HK-2 (cell line): ENCODE results near the gene MRPL55.
A peak's percentile ranks its signal among the peaks of the same experiment; 100 is the strongest.

Experiments used
- DNase-seq: peaks from one replicate; pipeline ENCODE4 v3.0.0-alpha.2; 2018; ENCODE audit not compliant: unreplicated experiment

The MRPL55 gene

DNA sequence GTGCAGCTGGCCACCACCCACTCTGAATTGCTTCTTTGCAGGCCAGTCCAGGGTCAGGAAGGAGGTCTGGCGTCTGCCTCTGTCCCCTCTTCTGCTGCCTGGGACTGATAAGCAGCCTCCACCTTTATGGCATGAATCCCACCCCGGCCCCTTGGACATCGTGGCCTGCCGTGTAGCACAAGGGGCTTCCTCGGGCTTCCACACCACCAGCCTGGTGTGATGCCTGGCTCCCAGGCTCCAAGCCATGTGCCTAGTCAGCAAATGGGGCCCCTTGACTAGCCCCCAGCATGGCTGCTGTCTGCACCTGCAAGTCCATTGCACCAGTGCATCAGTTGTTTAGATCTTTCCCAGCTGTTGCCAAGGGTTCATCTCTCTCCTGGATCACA is 36.4 kb downstream of the MRPL55 start:
- DNase-seq = no peak

DNA sequence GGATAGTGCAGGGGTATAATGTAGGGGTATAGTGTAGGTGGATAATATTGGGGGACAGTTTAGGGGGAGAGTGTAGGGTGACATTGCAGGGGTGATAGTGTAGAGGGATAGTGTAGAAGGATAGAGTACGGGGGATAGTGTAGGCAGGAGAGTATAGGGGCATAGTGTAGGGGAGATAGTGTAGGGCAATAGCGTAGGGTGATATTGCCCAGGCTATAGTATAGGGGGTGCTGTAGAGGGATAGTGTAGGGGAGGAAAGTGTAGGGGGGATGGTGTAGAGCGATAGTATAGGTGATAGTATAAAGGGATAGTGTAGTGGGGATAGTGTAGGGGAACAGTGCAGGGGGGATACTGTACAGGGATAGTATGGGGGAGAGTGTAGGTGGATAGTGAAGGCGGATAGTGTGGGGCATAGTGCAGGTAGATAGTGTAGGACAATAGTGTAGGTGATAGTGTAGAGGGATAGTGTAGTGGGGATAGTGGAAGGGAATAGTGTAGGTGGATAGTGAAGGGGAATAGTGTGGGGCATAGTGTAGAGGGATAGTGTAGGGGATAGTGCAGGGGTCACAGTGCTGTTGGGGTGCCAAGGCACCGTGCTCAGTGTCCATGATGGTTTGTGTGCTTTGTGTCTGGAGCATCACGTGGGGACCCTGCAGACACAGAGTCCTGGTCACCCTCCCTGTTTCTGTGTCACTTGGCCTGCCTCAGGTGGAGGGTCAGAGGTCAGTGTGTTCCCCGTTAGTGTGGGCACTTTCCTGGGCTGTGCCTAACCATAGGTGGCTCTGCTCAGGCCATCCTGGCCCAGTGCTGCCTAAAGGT is 37.1 kb downstream of the MRPL55 start:
- no peak for DNase-seq

DNA sequence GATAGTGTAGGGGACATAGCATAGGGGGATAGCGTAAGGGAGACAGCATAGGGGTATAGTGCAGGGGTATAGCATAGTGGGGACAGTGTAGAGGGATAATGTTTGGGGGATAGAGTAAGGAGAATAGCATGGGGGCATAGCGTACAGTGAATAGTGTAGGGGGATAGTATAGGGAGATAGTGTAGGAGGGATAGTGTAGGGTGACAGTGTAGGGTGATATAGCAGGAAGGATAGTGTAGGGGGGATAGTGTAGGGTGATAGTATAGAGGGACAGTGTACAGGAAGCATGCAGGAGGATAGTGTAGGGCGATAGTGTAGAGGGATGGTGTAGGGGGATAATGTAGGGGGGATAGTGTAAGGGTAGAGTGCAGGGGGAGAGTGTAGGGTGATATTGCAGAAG is 38.2 kb downstream of the MRPL55 start:
- DNase-seq = no peak

DNA sequence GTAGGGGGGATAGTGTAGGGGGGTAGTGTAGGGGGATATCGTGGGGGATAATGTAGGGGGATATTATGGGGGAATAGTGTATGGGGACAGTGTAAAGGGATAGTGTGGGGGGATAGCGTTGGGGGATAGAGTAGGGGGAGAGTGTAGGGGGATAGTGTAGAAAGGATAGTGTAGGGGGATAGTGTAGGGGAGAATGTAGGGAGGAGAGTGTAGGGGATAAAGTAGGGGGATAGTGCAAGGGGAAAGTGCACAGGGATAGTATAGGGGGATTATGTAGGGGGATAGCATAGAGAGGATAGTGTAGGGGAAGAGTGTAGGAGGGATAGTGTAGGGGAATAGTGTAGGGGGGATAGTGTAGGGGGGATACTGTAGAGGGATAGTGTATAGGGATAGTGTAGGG is 38.9 kb downstream of the MRPL55 start:
- no peak for DNase-seq

DNA sequence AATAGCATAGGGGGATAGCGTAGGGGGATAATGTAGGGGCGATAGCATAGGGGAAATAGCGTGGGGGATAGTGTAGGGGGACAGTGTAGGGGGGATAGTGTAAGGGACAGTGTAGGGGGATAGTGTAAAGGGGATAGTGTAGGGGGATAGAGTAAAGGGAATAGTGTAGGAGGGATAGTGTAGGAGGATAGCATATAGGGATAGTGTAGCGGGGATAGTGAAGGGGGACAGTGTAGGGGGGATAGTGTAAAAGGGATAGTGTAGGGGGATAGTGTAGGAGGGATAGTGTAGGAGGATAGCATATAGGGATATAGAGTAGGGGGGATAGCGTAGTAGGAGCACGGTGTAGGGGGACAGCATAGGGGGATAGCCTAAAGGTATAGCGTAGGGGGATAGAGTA is 40.7 kb downstream of the MRPL55 start:
- no peak for DNase-seq

DNA sequence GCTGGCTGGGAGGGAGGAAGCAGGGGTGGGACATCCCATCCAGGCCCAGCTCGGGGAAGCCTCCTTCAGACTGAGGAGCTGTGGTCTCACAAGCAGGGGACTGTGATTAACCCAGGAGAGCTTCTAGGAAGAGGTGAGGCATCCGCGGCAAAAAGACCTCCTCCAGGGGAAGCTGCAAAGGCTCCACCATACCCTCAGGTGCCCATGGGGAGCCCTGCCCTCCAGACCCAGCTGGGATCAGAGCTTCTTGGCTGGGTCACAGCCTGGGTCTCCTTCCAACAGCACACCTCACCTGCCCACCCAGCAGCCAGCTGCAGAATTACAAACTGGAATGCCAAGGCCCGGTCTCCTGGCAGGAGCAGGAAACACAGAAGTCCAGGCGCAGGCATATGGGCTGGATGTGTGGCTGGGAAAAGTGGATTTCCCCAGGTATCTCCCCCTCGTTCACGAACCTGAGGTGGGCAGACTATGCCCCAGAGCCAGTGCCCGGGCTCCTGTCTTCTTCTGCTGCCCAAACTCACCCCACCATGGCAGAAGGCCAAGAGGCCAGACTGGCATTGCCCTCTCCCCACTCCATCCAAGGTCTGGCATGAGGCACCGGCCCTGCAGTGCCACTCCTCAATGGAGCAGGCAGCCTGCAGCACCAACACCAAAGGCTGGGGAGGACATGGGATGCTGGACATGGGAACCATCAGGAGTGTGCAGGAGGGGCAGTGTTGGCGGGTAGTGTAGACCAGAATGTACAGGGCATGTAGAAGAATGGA is 42.0 kb downstream of the MRPL55 start:
- no peak for DNase-seq

DNA sequence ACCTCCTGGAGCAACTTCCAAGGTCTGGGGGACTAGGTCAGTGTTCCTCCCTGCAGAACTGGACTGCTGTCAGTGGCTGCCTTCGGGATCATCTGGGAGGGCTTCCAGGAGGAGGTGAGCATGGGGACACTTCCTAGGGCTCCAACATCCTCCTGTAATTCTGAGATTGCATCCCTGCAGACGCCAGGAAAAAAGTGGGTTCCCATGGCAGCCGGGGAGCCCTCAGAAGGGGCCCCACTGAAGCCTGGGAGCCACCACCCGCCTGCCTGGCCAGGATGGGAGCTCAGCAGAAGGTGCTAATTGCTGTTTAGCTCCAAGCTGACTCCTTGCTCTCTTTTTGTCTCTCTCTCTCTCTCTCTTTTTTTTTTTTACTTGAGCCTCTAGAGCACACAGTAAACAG is 42.7 kb downstream of the MRPL55 start:
- no peak for DNase-seq

DNA sequence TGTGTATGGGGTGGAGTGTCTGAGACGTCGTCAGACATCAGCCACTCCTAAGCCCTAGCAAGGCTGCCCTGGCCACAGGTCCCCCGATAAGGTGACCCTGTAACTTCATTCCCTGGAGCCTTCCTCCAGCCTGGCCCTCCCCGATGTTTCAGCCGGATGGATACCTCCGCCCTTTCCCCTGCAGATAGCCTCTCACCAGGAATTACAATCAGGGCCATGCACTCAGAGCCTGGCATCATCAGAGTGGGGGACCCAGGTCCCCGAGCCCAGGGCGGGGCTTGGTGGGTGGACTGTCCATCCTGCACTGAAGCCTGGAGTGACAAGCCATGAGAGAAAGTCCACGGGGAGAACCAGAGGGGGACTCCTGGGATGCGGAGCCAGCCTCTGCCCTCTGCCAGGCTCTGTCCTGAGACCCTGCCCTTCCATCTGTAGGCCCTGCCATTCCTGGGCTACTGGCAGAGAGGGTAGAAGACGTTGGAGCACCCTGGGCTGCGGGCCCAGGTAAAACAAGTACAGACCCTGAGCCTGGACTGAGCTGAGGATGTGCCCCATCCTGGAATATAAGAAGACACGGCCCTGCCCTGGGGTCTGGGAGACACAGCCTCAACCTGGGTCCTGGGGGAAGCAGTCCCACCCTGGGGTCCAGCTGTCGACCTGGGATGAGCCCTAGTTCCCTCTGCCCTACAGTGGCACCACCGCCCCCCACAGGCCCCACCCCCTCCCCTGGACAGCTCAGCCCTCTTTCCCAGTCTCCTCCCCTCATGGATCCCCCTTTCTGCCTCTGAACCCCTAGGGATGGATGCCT is 43.4 kb downstream of the MRPL55 start:
- no peak for DNase-seq

DNA sequence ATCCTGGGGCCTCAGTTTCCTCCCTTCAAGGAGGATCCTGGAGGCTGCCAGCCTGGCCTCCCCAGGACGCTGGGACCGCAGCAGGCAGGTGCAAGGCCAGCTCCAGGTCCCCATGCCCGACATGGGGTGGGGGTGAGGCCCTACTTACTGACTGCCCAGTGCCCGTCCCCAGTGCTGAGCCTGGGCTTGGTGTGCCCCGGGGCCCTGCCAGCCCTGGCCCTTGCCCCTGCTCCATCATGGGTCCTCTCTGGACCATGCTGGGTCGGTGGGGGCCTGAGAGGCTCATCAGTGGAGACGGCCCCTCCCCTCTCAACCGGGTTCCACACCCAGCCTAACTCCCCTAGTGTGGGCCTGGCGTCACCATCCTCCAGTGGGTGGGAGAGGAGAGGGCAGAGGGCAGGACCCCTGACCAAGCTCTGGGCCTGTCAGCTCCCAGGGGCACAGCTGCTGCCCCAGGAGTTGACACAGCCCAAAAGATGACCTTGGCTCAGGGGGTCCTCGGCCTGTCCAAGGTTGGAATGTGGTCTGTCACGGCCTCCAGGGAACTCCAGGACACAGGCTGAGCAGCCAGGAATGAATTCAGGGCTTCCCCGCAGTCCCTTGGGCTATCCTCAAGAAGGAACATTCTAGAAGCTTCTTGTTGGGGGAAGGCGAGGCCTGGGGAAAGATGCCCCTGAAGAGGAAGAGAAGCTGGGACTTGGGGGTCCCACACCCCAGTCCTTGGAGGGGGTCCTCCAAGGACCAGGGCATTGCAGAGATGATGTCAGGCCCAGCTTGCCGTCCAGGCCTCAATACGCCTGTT is 44.2 kb downstream of the MRPL55 start:
- no peak for DNase-seq

DNA sequence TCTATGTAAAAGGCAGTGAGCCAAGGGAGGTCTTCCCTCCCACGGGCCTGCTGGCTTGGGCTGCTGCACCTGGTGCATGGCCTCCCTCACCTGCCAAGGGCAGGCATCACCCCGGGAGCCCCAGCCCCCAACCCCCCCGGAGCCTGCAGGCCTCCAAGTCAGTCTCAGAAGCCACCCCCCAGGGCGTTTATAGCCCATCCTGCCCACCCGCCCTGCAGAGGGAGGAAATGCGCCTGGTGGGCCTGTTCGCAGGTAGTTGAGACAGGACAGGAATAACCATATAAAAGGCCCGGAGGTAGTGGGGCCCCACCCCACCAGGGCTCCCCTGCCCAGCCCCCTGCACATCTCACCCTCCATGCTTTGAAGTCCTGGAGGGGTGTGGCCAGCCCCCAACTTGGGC is 44.8 kb downstream of the MRPL55 start:
- DNase-seq = no peak

DNA sequence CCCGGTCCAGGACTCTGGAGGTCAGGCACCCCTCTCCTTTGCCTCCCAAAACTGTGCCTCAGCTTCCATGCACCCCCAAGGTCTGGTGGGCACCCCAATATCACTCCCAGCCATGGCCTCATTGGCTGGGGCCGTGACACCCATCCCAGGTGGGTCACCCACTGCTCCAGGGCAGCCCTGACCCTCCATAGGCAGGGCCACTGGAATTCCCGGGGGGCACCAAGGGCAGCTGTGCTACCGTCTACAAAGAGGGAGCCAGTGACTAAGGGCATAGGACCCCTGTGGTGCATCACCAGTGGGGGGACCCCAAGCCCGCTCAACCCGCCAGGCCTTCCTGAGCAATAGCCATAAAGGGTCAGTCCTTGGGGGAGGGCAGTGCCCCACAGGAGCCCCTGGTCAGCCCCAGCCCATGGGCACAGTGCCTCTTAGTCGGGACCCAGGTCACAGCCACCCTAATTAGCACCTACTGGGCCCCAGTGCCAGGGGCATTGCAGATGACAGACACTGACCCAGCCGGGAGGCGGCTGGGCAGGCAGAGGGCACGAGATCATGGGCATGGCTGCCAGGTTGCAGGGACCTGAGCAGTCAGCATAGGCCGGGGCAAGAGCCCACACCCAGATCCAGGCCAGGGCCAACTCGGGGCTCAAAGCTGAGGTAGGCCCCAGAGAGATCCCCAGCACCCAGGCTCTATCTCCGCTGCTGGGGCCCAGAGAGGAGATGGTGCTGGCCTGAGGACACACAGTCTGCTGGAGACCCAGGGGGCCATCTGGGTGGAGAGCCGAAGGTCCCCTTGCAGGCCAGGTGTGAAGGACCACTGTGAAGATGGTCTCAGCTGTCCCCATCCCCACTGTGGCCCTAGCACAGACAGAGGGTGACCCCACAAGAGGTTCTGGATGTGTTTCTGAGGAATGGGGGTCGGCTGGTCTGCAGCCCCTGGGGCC is 45.6 kb downstream of the MRPL55 start:
- no peak for DNase-seq

DNA sequence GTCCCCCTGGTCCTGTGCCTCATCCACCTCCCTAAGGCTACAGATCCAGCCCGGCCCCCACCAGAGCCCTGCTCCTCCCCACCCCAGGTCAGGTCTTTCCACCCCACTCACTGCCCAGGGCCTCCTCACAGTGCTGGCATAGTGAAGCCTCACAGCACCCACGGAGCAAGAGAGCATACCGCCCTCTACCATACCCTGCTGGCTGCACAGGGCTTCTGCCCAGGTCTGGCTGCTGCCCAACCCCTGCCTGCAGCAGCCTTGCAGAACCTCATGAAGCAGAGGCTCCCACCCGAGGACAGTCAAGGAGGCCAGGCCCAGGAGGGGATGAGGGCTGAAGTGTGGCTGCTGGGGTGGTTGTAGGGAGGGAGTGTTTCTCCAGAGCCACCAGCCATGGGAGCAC is 46.3 kb downstream of the MRPL55 start:
- DNase-seq = no peak

DNA sequence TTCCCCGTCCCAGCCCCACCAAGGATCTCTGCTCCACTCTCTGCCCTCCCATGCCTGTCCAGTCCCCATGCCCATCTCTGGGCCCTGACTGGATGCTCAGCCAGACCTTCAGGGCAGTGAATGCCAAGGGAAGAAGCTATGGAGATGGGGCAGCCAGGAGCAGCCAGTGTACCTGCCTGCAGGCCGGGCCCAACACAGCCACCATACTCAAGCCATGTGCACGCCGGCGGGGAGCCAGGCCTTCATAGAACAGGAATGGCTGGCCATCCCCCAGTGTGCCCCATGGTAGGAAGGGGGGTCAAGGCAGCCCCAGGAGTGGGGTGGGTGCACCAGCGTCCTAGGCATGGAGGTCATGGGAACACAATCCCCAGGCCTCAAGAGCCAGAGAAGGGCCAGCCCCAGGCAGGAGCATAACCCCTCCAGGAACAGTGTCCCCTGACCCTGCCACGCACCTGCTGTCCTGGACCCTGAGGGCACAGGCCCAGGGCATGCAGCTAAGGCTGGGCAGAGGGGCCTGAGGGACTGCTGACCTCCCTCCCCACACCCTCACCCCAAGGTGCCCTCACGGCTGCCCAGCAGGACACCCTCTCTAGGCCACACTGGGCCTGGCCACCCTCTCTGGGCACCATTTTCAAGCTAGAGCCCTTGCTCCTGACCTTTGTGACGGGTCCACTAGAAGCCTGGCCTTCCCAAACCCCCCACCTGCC is 46.9 kb downstream of the MRPL55 start:
- DNase-seq = no peak

DNA sequence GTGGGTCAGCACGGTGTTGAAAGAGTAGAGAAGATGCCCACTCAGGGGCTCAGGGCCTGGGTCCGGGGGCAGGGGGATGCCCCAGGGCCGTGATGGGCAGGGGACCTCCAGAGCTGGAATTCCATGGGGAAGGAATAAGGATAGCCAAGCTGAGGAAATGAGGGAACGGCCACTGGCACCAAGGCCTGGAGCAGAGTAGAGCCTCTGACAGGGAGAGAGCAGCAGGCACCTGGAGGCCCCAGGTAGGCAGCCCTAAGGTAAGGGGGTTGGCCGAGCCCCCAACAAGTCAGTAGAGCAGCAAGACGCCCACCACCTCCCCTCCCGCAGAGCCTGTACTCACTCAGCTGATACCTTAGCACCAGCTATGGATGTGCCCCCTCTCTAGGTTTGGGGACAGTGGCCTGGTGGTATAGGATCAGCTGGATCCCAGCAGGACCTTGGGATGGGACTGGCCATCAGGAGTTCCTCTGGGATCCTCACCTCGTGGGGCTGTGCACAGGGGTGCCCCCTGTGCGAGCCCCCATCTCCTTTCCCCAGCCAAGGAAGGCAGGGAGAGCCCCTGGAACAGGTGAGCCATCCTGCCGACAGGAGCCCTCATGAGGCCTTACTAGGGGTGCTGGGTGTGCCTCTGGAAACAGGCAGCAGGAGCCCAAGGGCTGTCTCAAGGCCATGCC is 47.6 kb downstream of the MRPL55 start:
- no peak for DNase-seq

DNA sequence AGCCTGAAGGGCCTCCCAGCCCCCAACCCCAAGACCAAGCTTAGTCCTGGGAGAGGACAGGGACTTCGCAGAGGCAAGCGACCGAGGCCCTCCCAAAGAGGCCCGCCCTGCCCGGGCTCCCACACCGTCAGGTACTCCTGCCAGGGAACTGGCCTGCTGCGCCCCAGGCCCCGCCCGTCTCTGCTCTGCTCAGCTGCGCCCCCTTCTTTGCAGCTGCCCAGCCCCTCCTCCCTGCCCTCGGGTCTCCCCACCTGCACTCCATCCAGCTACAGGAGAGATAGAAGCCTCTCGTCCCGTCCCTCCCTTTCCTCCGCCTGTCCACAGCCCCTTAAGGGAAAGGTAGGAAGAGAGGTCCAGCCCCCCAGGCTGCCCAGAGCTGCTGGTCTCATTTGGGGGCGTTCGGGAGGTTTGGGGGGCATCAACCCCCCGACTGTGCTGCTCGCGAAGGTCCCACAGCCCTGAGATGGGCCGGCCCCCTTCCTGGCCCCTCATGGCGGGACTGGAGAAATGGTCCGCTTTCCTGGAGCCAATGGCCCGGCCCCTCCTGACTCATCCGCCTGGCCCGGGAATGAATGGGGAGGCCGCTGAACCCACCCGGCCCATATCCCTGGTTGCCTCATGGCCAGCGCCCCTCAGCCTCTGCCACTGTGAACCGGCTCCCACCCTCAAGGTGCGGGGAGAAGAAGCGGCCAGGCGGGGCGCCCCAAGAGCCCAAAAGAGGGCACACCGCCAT is 48.5 kb downstream of the MRPL55 start:
- no peak for DNase-seq

DNA sequence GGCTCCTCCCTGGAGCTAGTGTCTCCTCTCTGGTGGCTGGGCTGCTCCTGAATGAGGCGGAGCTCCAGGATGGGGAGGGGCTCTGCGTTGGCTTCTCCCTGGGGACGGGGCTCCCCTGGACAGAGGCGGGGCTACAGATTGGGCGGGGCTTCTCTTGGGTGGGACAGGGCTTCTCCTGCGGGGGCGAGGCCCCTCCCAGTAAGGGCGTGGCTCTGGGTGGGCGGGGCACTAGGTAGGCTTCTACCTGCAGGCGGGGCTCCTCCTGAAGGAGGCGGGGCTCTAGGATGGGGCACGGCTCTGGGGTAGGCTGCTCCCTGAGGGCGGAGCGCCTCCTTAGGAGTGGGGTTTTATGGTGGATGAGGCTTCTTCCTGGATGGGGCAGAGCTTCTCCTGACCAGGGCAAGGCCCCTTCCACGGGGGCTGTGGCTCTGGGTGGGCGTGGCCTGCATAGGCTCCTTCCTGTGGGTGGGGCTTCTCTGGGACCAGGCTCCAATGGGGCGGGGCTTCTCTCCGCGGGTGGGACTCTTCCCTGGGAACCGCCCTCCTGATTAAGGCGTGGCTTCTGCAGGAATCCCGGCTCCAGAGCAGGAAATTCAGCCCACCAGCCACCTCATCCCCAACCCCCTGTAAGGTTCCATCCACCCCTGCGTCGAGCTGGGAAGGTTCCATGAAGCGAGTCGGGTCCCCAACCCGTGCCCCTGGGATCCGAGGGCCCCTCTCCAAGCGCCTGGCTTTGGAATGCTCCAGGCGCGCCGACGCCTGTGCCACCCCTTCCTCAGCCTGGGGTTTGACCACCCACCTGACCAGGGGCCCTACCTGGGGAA is 49.3 kb downstream of the MRPL55 start:
- peak; percentile 68 for DNase-seq

DNA sequence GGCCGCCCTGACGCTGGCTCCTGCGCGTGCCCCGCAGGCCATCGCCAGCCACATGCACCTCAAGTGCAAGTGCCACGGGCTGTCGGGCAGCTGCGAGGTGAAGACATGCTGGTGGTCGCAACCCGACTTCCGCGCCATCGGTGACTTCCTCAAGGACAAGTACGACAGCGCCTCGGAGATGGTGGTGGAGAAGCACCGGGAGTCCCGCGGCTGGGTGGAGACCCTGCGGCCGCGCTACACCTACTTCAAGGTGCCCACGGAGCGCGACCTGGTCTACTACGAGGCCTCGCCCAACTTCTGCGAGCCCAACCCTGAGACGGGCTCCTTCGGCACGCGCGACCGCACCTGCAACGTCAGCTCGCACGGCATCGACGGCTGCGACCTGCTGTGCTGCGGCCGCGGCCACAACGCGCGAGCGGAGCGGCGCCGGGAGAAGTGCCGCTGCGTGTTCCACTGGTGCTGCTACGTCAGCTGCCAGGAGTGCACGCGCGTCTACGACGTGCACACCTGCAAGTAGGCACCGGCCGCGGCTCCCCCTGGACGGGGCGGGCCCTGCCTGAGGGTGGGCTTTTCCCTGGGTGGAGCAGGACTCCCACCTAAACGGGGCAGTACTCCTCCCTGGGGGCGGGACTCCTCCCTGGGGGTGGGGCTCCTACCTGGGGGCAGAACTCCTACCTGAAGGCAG is 50.0 kb downstream of the MRPL55 start:
- DNase-seq = no peak
